CD4-positive, alpha-beta T cell treated with Interleukin-10 for 1 hour (primary cell): Measurements from ENCODE around the gene CROCC2.

Source experiments
- DNase-seq: peaks from one replicate; pipeline ENCODE4 v3.0.0-alpha.2; 2020

The CROCC2 gene

GRCh38 chr2:240911641-240912265 is 5.6 kb downstream of the CROCC2 start:
- DNase-seq: no peak

- no peak for DNase-seq
Observed at GRCh38 chr2:240912878-240913809, 7.0 kb downstream of the CROCC2 start.

GRCh38 chr2:240913810-240914644 is 7.9 kb downstream of the CROCC2 start:
- peak; percentile 53 for DNase-seq

GRCh38 chr2:240914645-240915525 is 8.7 kb downstream of the CROCC2 start:
- no peak for DNase-seq

GRCh38 chr2:240915526-240916341 is 9.6 kb downstream of the CROCC2 start:
- DNase-seq: no peak

- no peak for DNase-seq
Observed at GRCh38 chr2:240916571-240917008, 10.5 kb downstream of the CROCC2 start.

GRCh38 chr2:240917009-240917683 is 11.0 kb downstream of the CROCC2 start:
- no peak for DNase-seq

GRCh38 chr2:240917684-240918257 is 11.6 kb downstream of the CROCC2 start:
- DNase-seq: no peak

GRCh38 chr2:240918258-240919091 is 12.3 kb downstream of the CROCC2 start:
- DNase-seq: no peak

GRCh38 chr2:240919161-240919781 is 13.1 kb downstream of the CROCC2 start:
- no peak for DNase-seq

- DNase-seq: no peak
Observed at GRCh38 chr2:240919786-240920782, 13.9 kb downstream of the CROCC2 start.

- no peak for DNase-seq
Observed at GRCh38 chr2:240920783-240921231, 14.7 kb downstream of the CROCC2 start.

- DNase-seq: no peak
Observed at GRCh38 chr2:240921311-240921994, 15.3 kb downstream of the CROCC2 start.

GRCh38 chr2:240921995-240922244 is 15.8 kb downstream of the CROCC2 start:
- DNase-seq: no peak

- no peak for DNase-seq
Observed at GRCh38 chr2:240922245-240922981, 16.3 kb downstream of the CROCC2 start.

GRCh38 chr2:240922982-240923537 is 16.9 kb downstream of the CROCC2 start:
- DNase-seq: no peak
